GM23338 (cell line): ENCODE data around the gene C14orf93.

Experiments
- CTCF ChIP-seq, 2 experiments: fragments of 200-600 bp in 1 of 2; sonication (generic) in 1 of 2; conservative IDR thresholded peaks; 2 replicates each; pipeline versions ENCODE4 v1.5.1 to v1.6.1; 2016 to 2017; ENCODE audit warnings: antibody characterized with exemption in 2 of 2, low read depth in 2 of 2, mild to moderate bottlenecking in 2 of 2, moderate library complexity in 1 of 2
- EZH2 ChIP-seq: fragments of 200-600 bp; sonication (generic); IDR thresholded peaks from one replicate; pipeline ENCODE4 v1.8.0; 2017; ENCODE audit warnings: antibody characterized with exemption, mild to moderate bottlenecking, low read depth; ENCODE audit not compliant: unreplicated experiment
- EZH2phosphoT487 ChIP-seq: fragments of 200-600 bp; sonication (generic); IDR thresholded peaks from one replicate; pipeline ENCODE4 v1.8.1; 2018; ENCODE audit warnings: antibody characterized with exemption; ENCODE audit not compliant: unreplicated experiment
- POLR2AphosphoS5 ChIP-seq: IDR thresholded peaks from 2 replicates; pipeline ENCODE4 v1.6.1; 2016; ENCODE audit warnings: antibody characterized with exemption, low read depth
- REST ChIP-seq: IDR thresholded peaks from one replicate; pipeline ENCODE4 v1.6.1; 2018; ENCODE audit warnings: antibody characterized with exemption; ENCODE audit not compliant: unreplicated experiment
- ZNF462 ChIP-seq: fragments of 250-450 bp; sonication (Bioruptor Pico); IDR thresholded peaks from 2 replicates; pipeline ENCODE4 v1.5.0; 2020; ENCODE audit warnings: mild to moderate bottlenecking, moderate library complexity

GRCh38 chr14:22971152-22971551 is 38.8 kb downstream of the C14orf93 start:
- TF ChIP-seq CTCF (conservative IDR thresholded peaks at IDR 0.05; ENCODE audit: low read depth in 2 of 2) (no peak), POLR2AphosphoS5 (no peak), EZH2 (no peak), REST (no peak), EZH2phosphoT487 (no peak), ZNF462 (CRISPR knock-in tag) (no peak)
